SK-N-SH treated with all-trans-retinoic acid at 6 μM for 48 hours (cell line): Measurements from ENCODE around the gene RAD23A.

ENCODE experiments used
- ATAC-seq: fragments of 200-7000 bp; cut with Tn5 transposase; 3 replicates; pipeline ENCODE4 v1.9.1; 2020; ENCODE audit warnings: mild to moderate bottlenecking, moderate library complexity
- ARNTL ChIP-seq: fragments of 450-650 bp; formaldehyde crosslinking; IDR thresholded peaks from 2 replicates; pipeline ENCODE4 v1.5.0; 2020; ENCODE audit warnings: low read depth, mild to moderate bottlenecking, moderate library complexity, borderline replicate concordance
- BACH2 ChIP-seq: fragments of 250-450 bp; sonication (Bioruptor Pico); IDR thresholded peaks from 2 replicates; pipeline ENCODE4 v1.9.0; 2021; ENCODE audit warnings: mild to moderate bottlenecking, borderline replicate concordance
- CSDC2 ChIP-seq: fragments of 250-450 bp; sonication (Bioruptor Pico); IDR thresholded peaks from 2 replicates; pipeline ENCODE4 v1.5.0; 2020; ENCODE audit warnings: mild to moderate bottlenecking, moderate library complexity
- CSRNP3 ChIP-seq: fragments of 250-450 bp; sonication (Bioruptor Pico); IDR thresholded peaks from 2 replicates; pipeline ENCODE4 v1.5.1; 2021; ENCODE audit warnings: mild to moderate bottlenecking, moderate library complexity
- ESRRG ChIP-seq: fragments of 250-450 bp; sonication (Bioruptor Pico); IDR thresholded peaks from 2 replicates; pipeline ENCODE4 v1.6.1; 2021; ENCODE audit warnings: mild to moderate bottlenecking
- GLIS3 ChIP-seq: fragments of 250-450 bp; sonication (Bioruptor Pico); IDR thresholded peaks from 2 replicates; pipeline ENCODE4 v1.5.0; 2020; ENCODE audit warnings: mild to moderate bottlenecking, moderate library complexity
- OSR1 ChIP-seq: fragments of 250-450 bp; sonication (Bioruptor Pico); IDR thresholded peaks from 2 replicates; pipeline ENCODE4 v1.8.0; 2022; ENCODE audit warnings: moderate library complexity, mild to moderate bottlenecking, inconsistent platforms
- POU6F1 ChIP-seq: fragments of 250-450 bp; sonication (Bioruptor Pico); IDR thresholded peaks from 2 replicates; pipeline ENCODE4 v1.8.0; 2021; ENCODE audit warnings: low read depth, mild to moderate bottlenecking, moderate library complexity, borderline replicate concordance
- PPARA ChIP-seq: fragments of 250-450 bp; sonication (Bioruptor Pico); IDR thresholded peaks from 2 replicates; pipeline ENCODE4 v1.5.0; 2020; ENCODE audit warnings: mild to moderate bottlenecking, borderline replicate concordance
- RARB ChIP-seq: fragments of 250-450 bp; sonication (Bioruptor Pico); IDR thresholded peaks from 2 replicates; pipeline ENCODE4 v1.8.0; 2021; ENCODE audit warnings: mild to moderate bottlenecking, moderate library complexity
- SNAI2 ChIP-seq: fragments of 250-450 bp; sonication (Bioruptor Pico); IDR thresholded peaks from 2 replicates; pipeline ENCODE4 v1.5.0; 2020; ENCODE audit warnings: mild to moderate bottlenecking, moderate library complexity
- TCF4 ChIP-seq: fragments of 250-450 bp; sonication (Bioruptor Pico); IDR thresholded peaks from 2 replicates; pipeline ENCODE4 v1.8.0; 2021; ENCODE audit warnings: mild to moderate bottlenecking, moderate library complexity, borderline replicate concordance
- TOX ChIP-seq: fragments of 250-450 bp; sonication (Bioruptor Pico); IDR thresholded peaks from 2 replicates; pipeline ENCODE4 v1.8.0; 2021; ENCODE audit warnings: mild to moderate bottlenecking, moderate library complexity, borderline replicate concordance
- ZFP3 ChIP-seq: fragments of 250-450 bp; sonication (Bioruptor Pico); IDR thresholded peaks from 2 replicates; pipeline ENCODE4 v1.5.0; 2020; ENCODE audit warnings: mild to moderate bottlenecking, moderate library complexity
- ZFP30 ChIP-seq: fragments of 450-650 bp; formaldehyde crosslinking; IDR thresholded peaks from 2 replicates; pipeline ENCODE4 v1.5.0; 2022; ENCODE audit warnings: mild to moderate bottlenecking, moderate library complexity
- ZNF565 ChIP-seq: fragments of 450-650 bp; formaldehyde crosslinking; conservative IDR thresholded peaks from 2 replicates; pipeline ENCODE4 v1.5.0; 2020; ENCODE audit warnings: low read depth, mild to moderate bottlenecking, moderate library complexity
- ZNF70 ChIP-seq: fragments of 450-650 bp; formaldehyde crosslinking; IDR thresholded peaks from 2 replicates; pipeline ENCODE4 v1.5.0; 2020; ENCODE audit warnings: mild to moderate bottlenecking, moderate library complexity
- ZNF8 ChIP-seq: fragments of 450-650 bp; formaldehyde crosslinking; IDR thresholded peaks from 2 replicates; pipeline ENCODE4 v1.5.0; 2020; ENCODE audit warnings: mild to moderate bottlenecking, moderate library complexity
- TF ChIP-seq, protein P1 (sequence below): fragments of 250-450 bp; sonication (Bioruptor Pico); IDR thresholded peaks from 2 replicates; pipeline ENCODE4 v1.5.0; 2020; ENCODE audit warnings: mild to moderate bottlenecking, moderate library complexity
- TF ChIP-seq, protein P2 (sequence below): fragments of 250-450 bp; sonication (Bioruptor Pico); IDR thresholded peaks from 2 replicates; pipeline ENCODE4 v1.8.0; 2020; ENCODE audit warnings: mild to moderate bottlenecking, moderate library complexity, borderline replicate concordance
- TF ChIP-seq, protein P3 (sequence below): fragments of 250-450 bp; sonication (Bioruptor Pico); IDR thresholded peaks from 2 replicates; pipeline ENCODE4 v1.5.1; 2020; ENCODE audit warnings: low read depth, mild to moderate bottlenecking, moderate library complexity

Gene RAD23A

DNA sequence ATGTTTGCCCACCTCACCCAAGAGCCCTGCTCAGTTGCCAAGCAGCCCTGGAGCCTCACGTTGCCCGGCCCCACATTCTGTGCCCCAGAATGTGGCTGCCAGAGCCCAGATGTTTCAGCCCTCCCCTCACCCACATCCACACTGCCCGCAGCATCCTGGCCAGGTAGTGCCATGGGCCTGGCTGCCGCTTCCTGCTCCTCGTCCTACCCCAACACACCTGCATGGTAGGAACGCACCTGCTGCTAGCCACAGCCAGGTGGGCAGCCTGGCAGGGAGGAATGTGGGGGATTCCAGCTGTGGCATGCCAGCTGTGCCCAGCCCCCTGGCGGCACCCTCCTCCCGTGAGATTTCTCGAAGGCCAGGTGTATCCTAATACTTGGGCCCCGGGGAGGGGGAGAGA lies 42.1 kb downstream of the RAD23A start:
- TF ChIP-seq POU6F1 (CRISPR knock-in tag) (no peak), ZNF8 (CRISPR knock-in tag) (no peak), PPARA (CRISPR knock-in tag) (no peak), BACH2 (CRISPR knock-in tag) (no peak), TCF4 (no peak), ZFP30 (CRISPR knock-in tag) (no peak), ZNF565 (no peak), OSR1 (no peak), CSRNP3 (CRISPR knock-in tag) (no peak), GLIS3 (CRISPR knock-in tag) (no peak)
- ATAC-seq: no peak

DNA sequence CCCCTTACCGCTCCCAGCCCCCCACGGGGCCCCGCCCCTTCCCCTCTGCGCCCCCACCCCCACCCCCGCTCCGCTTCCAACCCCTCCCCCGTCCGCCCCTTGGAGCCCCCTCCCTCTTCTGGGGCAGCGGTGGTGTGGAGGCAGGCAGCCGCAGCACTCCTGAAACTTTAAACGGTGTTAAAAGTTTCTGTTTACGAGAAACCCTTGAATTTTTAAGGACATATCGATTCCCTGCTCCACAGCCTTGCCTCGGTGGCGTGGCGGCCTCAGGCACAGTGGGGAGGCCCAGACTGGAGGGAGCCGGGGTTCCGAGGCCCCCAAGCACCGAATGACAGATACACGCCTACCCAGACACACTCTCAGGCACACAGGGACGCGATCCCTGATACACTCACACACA lies 44.8 kb downstream of the RAD23A start:
- ATAC-seq: no peak
- TF ChIP-seq OSR1 (no peak), SNAI2 (no peak), GLIS3 (CRISPR knock-in tag) (no peak), ESRRG (CRISPR knock-in tag) (no peak), ARNTL (CRISPR knock-in tag) (no peak), TCF4 (no peak), CSDC2 (no peak), ZNF565 (no peak), ZNF70 (CRISPR knock-in tag) (no peak), RARB (CRISPR knock-in tag) (no peak), CSRNP3 (CRISPR knock-in tag) (no peak), BACH2 (CRISPR knock-in tag) (no peak), ZNF8 (CRISPR knock-in tag) (no peak), TOX (CRISPR knock-in tag) (no peak), PPARA (CRISPR knock-in tag) (no peak)
- TF ChIP-seq, protein P1, sequence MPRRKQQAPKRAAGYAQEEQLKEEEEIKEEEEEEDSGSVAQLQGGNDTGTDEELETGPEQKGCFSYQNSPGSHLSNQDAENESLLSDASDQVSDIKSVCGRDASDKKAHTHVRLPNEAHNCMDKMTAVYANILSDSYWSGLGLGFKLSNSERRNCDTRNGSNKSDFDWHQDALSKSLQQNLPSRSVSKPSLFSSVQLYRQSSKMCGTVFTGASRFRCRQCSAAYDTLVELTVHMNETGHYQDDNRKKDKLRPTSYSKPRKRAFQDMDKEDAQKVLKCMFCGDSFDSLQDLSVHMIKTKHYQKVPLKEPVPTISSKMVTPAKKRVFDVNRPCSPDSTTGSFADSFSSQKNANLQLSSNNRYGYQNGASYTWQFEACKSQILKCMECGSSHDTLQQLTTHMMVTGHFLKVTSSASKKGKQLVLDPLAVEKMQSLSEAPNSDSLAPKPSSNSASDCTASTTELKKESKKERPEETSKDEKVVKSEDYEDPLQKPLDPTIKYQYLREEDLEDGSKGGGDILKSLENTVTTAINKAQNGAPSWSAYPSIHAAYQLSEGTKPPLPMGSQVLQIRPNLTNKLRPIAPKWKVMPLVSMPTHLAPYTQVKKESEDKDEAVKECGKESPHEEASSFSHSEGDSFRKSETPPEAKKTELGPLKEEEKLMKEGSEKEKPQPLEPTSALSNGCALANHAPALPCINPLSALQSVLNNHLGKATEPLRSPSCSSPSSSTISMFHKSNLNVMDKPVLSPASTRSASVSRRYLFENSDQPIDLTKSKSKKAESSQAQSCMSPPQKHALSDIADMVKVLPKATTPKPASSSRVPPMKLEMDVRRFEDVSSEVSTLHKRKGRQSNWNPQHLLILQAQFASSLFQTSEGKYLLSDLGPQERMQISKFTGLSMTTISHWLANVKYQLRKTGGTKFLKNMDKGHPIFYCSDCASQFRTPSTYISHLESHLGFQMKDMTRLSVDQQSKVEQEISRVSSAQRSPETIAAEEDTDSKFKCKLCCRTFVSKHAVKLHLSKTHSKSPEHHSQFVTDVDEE (CRISPR knock-in tag): no peak

GRCh38 chr19:12990853-12991252 lies 45.2 kb downstream of the RAD23A start:
- ATAC-seq: no peak
- TF ChIP-seq, protein P2, sequence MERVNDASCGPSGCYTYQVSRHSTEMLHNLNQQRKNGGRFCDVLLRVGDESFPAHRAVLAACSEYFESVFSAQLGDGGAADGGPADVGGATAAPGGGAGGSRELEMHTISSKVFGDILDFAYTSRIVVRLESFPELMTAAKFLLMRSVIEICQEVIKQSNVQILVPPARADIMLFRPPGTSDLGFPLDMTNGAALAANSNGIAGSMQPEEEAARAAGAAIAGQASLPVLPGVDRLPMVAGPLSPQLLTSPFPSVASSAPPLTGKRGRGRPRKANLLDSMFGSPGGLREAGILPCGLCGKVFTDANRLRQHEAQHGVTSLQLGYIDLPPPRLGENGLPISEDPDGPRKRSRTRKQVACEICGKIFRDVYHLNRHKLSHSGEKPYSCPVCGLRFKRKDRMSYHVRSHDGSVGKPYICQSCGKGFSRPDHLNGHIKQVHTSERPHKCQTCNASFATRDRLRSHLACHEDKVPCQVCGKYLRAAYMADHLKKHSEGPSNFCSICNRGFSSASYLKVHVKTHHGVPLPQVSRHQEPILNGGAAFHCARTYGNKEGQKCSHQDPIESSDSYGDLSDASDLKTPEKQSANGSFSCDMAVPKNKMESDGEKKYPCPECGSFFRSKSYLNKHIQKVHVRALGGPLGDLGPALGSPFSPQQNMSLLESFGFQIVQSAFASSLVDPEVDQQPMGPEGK (CRISPR knock-in tag): no peak
- TF ChIP-seq ZNF8 (CRISPR knock-in tag) (no peak), CSRNP3 (CRISPR knock-in tag) (no peak), OSR1 (no peak), TOX (CRISPR knock-in tag) (no peak), PPARA (CRISPR knock-in tag) (no peak), ZFP3 (CRISPR knock-in tag) (no peak), CSDC2 (no peak), BACH2 (CRISPR knock-in tag) (no peak)
- TF ChIP-seq, protein P3, sequence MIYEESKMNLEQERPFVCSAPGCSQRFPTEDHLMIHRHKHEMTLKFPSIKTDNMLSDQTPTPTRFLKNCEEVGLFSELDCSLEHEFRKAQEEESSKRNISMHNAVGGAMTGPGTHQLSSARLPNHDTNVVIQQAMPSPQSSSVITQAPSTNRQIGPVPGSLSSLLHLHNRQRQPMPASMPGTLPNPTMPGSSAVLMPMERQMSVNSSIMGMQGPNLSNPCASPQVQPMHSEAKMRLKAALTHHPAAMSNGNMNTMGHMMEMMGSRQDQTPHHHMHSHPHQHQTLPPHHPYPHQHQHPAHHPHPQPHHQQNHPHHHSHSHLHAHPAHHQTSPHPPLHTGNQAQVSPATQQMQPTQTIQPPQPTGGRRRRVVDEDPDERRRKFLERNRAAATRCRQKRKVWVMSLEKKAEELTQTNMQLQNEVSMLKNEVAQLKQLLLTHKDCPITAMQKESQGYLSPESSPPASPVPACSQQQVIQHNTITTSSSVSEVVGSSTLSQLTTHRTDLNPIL (CRISPR knock-in tag): no peak
